B cell (primary cell): ENCODE measurements around the gene MIS18A.

ENCODE experiments used
- CTCF ChIP-seq: fragments of 200-600 bp; IDR thresholded peaks from one replicate; pipeline ENCODE4 v1.8.0; 2022; ENCODE audit warnings: antibody characterized with exemption, mild to moderate bottlenecking
- EZH2 ChIP-seq: IDR thresholded peaks from 2 replicates; pipeline ENCODE4 v1.6.1; 2012; ENCODE audit warnings: borderline replicate concordance, low read depth, mild to moderate bottlenecking, moderate library complexity, low read length; ENCODE audit not compliant: insufficient read depth, poor library complexity, severe bottlenecking

- TF ChIP-seq CTCF (no peak), EZH2 (no peak)
Observed at GRCh38 chr21:32312976-32313375, 34.1 kb upstream of the MIS18A start.
